HG02588 (cell line): Measurements from ENCODE around the gene PDE6A.

Experiments
- ATAC-seq: cut with Tn5 transposase; IDR thresholded peaks from one replicate; pipeline ENCODE4 v1.9.1; 2021; ENCODE audit warnings: mild to moderate bottlenecking, moderate library complexity; ENCODE audit not compliant: unreplicated experiment

Gene PDE6A

DNA sequence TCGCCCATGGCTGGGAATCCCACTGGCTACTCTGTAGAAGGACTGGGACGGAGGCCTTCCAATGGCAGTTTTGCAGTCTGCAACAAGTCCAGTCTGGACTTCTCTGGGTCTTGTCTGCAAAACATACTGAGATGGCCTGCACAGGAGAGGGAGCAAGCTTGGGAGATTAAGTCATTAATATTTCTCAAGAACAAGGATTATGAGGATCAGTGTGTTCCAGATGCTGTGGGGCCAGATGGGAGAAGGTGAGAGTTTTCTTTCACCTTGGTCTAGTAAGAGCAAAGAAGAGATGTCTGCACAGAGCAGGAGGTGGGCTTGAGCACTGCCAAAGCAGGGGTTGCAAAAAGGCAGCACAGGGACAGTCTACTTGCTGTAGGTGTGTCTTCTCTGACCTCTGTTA, at the start of gene PDE6A:
Gene PDE6A (minus strand): TSS at position 128 of the 400 bp plus-strand sequence. CDS start 120 bp downstream, at position 8.
- no peak for ATAC-seq

DNA sequence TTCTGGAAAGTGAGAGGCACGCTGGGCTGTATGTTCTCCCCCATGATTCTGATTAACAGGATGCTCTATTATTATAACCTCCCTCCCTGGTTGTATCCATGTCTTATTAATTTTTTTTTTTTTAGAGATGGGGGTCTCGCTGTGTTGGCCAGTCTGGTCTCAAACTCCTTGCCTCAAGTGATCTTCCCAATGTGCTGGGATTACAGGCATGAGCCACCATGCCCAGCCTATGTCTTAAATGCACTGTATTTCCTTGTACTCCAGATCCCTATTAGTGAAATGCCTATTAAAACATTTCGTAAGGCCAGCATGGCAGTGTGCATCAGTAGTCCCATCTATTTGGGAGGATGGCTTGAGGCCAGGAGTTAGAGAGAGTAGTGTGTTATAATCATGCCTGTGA, 48.9 kb upstream of the PDE6A start:
- no peak for ATAC-seq

DNA sequence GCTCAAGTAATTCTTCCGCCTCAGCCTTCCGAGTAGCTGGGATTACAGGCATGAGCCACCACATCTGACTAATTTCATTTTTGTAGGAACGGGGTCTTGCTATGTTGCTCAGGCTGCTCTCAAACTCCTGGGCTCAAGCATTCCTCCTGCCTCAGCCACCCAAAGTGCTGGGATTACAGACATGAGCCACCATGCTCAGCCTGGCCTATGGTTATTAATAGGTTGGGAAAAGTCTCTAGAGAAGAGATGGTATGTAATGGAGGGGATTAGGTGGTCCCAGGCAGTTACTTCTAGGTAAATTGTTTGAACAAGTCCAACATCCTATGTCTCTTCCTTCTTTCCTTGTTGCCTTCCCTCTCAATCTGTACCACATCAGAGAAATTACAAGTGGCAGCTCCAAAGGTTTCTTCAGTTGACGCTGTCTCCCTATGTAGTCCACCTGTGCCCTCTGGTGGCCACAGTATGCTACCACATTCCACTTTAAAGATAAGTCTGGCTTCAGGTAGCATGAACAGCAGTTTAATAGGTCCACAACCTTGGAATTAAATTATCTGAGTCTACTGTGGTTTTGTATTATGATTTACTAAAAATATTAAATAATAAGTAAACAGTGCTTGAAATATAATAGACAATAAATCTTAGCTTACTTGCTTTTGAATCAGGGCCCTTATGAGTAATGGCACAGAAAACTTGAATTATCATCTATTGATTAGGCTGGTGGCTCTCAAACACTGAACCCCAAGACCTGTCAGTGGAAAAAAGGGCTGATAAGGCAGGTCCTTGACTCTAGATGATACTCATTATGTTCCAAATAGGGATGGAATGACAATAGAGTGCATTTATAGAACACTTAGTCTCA, 46.2 kb upstream of the PDE6A start:
- ATAC-seq = peak; percentile 77

DNA sequence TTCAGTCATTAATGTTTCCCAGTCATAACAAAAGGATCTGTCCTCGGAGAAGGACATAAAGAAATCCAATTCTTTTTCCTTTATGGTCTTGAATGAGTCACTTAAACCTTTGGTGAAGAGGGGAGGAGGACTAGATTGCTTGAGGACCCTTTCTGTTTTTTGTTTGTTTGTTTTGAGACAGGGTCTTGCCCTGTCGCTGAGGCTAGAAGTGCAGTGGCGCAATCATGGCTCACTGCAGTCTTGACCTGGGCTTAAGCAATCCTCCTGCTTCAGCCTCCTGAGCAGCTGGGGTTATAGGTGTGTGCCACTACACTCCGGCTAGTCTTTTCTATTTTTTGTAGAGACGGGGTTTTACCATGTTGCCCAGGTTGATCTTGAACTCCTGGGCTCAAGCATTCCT, 43.5 kb upstream of the PDE6A start:
- ATAC-seq = no peak

DNA sequence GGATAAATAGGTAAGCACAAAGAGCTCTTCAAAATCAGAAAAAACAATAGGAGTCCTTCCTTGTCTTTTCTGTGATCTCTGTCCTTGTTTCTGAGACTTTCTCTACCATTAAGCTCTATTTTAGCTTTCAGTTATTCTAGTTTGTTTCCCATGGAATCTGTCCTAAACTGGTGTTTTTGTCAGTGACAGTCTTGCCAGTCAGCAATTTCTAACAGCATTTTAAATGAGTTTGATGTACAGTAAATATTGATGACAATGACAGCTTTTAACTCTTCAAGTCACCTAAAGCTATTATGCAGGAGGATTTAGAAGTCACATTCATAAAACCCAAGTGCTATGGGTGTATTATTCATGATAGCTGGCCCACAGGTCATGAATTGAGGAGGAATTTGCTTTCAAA, 37.9 kb upstream of the PDE6A start:
- no peak for ATAC-seq

DNA sequence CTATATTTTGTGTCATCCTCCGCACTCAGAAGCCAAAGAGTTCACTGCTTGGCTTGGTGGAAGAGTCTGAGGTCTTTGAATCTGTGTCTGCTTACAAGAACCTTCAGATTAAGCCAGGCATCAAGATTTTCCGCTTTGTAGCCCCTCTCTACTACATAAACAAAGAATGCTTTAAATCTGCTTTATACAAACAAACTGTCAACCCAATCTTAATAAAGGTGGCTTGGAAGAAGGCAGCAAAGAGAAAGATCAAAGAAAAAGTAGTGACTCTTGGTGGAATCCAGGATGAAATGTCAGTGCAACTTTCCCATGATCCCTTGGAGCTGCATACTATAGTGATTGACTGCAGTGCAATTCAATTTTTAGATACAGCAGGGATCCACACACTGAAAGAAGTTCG, 36.6 kb upstream of the PDE6A start:
- ATAC-seq = no peak

DNA sequence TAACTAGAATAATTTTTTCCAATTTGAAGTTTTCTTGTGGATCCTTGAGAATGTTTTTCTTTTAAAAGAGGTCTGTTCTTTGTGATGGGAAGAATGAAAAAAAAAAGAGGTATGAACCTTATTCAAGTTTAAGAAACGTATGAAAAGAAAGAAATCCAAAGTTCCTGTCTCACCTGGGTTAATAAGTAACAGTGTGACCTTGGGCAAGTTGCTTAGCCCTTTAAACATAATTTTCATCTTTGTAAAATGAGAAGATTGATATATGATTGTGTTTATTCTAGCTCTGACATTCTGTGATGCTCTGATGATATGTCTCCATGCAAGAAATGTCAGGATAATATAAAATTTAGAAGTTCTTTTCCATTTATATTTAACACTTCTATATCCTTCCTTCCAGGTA, 35.3 kb upstream of the PDE6A start:
- no peak for ATAC-seq

DNA sequence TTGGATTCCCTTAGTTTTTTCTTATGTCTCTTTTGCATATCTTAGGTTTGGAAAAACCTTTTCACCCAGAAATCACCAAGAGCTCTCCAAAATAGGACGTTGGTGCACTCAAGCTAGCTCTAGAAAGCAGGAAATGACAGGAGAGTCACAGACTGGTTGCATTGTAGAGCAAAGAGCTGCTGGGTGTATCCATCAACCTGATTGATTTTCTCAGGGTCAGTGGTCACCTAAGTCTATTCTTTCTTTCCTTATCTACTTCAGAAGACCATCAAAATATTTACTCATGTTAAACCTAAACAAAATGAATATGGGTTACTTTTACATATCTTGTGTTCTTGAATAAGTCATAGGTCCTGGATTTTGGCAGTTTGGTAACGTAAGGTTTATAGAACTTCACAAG, 30.8 kb upstream of the PDE6A start:
- no peak for ATAC-seq

DNA sequence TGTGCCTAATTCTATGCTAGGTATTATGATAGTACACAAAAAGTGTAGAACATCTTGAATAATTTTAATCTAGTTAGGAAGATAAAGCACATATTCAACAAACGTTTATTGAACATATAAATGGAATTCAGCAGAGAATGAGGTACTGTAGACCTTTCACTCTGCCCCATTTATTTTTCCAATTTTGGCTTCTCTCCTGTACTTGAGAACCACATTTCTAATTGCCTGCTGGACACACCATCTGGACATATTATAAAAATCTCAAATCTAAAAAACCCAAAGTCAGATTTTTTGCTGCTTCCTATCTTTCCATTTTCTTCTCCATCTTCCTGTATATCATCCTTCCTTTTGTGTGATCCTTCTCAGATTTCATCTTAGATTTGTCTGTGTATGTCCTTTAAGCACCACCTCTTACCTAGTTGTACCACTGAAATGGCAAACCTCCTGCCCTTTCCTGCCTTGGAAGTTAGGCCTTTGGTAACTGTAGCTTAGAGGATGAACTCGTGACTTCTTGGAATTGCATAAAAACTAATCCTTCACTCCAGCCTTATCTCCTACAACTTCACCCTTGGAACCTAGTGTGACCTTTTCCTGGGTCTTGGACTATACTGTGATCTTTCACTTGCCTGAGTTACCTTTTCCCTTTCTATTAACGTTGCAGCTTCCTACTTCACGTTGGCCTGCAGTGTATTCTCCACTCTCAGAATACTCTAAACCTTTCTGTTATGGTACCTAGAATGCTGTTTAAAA, 24.8 kb upstream of the PDE6A start:
- no peak for ATAC-seq

DNA sequence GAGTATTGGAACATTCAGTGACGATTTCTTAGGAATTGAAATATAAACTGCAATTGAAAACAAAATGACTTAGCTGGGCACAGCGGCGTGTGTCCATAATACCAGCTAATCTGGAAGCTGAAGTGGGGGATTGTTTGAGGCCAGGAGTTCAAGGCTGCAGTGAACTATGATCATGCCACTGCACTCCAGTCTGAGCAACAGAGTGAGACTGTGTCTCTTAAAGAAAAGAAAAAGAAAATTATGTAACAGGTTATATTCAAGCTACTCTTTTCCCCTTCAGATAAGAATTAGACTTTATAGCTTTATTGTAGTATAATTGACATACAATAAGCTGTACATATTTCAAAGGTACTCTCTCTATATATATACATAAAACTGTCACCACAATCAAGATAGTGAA, 22.4 kb upstream of the PDE6A start:
- no peak for ATAC-seq

DNA sequence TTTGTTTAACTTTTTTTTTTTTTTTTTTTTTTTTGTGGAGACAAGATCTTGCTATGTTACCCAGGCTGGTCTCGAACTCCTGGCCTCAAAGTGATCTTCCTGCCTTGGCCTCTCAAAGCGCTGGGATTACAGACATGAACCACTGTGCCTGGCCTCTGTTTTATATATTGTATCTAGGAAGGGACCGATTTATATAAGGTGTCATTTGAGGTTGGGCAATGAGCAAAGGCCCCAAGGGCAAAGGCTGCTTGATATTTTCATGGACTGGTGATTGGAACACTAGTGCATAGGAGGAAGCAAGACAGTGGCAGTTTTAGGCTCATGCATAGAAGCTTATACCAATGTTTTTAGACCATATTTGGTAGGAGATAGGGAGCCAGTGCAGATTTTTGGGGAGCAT, 19.1 kb upstream of the PDE6A start:
- ATAC-seq = no peak

DNA sequence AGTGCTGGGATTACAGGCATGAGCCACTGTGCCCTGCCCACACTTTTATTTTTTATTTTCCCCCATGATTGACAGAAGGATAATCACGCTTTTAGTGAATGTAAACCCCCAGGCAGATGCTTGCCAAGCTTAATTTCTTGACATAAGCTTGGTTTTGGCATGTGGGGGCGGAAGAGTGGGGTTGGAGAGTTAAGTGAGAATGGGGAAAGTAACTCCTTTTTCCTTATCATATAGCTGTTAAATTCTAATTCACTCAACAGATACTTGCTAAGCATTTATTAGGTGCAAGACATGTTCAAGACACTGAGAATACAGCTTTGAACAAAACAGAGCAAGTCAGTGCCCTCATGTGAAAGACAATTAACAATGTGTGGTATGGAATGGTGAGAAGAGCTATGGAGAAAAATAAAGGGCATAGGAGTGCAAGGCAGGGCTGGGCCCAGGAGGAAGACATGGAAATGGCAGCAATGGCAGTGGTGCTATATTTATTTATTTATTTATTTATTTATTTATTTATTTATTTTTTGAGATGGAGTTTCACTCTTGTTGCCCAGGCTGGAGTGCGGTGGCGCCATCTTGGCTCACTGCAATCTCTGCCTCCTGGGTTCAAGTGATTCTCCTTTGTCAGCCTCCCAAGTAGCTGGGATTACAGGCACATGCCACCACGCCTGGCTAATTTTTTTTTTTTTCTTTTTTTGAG, 18.2 kb upstream of the PDE6A start:
- no peak for ATAC-seq

DNA sequence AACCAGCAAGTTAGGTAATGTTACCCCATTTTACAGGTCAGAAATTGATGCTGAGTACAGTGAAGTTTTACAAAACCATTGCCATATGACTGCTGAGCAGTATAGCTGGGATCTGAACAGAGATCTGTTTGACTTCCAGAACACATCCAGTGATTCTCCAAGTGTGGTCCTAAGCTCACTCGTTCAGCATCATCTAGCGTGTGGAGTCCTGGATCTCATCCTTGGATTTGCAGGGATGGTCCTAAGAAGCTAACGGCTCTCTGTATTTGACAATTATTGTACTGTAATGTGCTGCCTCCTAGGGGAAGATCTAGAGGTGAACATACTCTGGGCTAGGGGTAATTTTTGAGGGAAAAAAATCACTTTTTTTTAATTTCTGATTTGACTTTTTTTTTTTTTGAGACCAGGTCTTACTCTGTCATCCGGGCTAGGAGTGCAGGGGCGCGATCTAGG, 17.4 kb upstream of the PDE6A start:
- ATAC-seq = no peak

DNA sequence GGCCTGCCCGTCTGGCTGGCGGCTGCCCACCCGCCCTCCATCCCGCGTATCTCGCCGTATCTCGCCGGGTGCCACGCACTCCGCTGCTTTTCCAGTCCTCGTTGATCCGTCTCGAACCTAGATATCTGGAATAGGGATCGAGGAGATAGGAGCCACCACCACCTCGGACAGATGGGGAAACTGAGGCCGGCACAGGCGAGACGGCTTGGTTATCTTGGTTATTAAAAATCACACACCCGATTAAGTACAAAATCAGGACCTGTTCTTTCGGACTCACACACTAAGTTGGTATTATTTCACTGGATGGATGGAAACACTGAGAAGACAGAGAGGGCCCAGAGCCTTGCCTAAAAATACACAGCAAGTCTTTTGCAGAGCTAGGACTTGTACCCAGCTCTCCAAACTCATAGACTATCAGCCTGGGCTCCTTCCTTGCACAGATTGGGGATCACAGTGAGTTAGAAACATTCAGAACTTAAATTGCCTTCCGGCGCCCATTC, 16.6 kb upstream of the PDE6A start:
- ATAC-seq = no peak

DNA sequence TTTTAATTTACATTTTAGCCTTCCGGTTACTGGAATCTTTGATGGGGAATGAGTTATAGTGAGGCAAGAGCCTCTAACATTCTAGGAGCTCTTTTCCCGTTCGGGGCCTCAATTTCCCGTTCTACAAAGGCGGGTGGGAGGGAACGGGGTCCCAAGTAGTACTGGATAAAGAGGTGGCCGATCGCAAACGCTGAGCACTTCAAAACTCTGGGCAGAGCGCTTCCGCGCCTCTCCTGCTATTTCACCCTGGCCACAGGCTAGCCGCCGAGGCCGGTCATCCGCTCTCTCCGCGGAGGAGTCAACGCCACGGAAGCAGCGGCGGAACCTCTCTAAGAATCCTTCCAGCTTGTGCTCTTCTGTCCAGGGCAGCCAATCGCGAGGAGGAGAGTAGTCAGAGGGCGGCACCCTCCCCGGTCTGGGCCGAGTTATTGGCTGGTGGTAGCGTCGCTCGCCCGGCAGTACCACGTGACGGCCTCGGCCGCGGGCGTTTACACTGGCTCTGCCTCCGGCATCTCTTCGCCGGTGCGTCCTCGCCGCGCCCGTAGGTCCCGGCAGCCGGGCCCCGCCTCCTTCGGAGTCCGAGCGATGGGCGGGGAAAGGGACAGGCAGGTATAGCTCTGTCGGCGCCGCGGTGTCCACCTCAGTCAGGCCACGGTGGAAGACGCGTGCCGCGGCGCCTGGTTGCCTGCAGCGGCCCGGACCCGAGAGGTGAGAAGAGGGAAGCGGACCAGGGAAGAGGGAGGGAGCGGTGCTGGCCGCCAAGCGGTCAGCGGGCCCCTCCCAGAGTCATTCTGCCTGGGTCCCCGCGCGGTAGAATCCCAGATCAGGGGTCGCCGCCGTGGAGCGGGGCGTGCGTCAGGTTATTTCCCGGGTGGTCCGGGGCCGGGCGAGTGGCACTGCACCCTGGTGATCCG, 15.9 kb upstream of the PDE6A start, which contains the start of gene SLC26A2:
Gene SLC26A2 (plus strand): TSS at position 487 of the 914 bp plus-strand sequence. CDS start 16,895 bp downstream, outside the sequence.
- peak; percentile 99 for ATAC-seq

DNA sequence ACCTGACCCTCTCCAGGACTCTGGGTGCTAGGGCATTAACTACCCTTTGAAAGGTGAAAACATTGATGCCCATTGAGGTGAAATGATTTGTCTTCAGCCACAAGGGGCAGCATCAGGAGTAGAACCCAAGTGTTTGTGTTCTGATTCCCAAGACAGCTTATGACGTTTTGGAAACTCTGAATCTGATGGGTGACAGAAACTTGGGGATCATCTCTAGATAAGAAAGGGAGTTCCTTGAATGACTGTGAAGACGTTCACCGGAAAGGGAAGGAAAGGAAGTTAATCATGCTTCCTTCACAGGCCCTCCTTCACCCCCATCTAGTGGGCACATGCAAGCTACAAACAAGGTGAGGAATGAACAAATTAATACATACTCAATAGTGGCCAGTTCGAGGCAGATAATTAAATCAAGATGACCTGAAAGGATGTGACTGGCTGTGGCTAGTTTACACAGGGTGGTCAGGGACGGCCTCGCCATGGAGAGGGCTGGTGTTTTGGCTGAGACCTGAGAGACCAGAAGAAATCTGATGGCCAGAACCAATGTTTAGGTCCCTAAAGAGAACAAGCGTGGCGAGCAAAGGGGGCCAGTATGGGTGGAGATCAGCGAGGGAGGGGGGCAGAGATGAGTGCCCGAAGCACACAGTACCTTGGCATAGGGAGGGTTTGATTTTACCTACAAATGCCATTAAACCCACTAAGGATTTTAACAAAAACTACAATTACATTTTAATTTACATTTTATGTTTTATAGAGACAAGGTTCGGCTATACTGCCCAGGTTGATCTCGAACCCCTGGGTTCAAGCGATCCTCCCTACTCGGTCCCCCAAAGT, 15.0 kb upstream of the PDE6A start:
- no peak for ATAC-seq

DNA sequence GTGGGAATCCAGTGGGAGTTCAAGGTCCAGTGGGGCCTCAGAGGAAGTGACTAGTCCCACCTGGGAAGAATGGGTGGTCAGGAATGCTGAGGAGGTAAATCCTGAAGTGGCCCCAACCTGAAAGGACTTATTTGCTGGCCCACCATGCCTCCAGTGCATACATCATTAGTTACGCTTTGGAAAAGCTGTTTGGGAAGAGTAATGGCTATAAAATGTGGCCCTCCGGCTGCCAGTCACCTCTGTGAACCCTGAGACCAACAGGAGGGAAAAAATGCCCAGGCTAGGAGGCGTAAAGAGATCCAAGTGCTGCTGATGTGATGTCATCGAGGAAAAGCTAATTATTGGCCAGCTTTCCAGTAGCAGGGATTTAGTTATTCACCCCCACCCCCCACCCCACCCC, 13.3 kb upstream of the PDE6A start:
- no peak for ATAC-seq

DNA sequence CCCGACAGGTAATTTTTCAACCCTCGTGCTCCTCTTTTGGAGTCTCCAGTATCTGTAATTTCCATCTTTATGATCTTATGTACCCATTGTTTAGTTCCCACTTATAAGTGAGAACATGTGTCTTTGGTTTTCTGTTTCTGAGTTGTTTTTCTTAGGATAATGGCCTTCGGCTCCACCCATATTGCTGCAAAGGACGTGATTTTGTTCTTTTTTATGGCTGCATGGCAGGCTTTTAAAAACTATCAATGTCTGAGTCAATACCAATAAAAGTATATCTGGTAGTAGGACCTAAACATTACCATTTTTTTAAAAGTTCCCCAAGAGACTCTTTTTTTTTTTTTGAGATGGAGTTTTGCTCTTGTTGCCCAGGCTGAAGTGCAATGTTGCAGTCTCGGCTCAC, 12.1 kb upstream of the PDE6A start:
- ATAC-seq = no peak

DNA sequence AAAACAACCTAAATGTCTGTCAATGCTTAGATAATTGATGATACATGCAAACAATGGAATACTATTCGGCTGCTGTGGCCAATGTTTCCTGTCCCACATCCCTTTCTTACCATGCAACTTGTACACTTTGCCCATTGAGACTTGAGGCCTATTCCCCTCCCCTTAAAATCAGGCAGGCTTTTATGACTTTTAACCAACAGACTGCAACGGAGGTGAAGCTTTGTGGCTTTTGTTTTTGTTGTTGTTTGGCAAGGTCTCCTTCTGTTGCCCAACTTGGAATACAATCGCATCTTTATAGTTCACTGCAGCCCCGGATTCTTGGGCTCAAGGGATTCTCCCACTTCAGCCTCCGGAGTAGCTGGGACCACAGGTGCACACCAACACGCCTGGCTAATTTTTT, 10.2 kb upstream of the PDE6A start:
- ATAC-seq = no peak
